NCI-H1694 (cell line): ENCODE results near the gene LRRK2.
"Not testable (repeated sequence)": the region's sequence is repeated elsewhere in the genome, so short reads cannot be mapped to it uniquely, and the experiment has no call there.

Source experiments
- DNase-seq: peaks from one replicate; lab custom pipeline; 2025; lab: John Stamatoyannopoulos, UW

LRRK2 gene

GRCh38 chr12:40215982-40216381 is 8.8 kb upstream of the LRRK2 start:
- no peak for DNase-seq

GRCh38 chr12:40216516-40217288 is 8.1 kb upstream of the LRRK2 start:
- DNase-seq: no peak

DNA sequence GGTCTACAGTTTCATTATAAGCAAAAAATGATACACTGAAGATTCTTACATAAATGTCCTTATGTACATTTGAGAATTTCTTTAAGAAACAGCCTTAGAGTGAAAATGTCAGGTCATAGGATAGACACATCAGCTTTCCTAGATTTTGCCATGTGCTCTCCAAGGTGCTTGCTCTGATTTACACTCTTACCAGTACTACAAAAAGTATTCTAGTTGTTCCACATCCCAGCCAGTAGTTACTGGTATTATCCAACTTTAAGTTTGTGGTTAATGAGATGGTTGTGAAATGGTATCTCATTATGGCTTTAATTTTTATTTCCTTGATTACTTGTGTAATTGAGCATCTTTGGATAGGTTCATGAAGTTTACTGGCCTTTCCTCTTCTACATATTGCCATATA is 5.0 kb upstream of the LRRK2 start:
- no peak for DNase-seq

- no peak for DNase-seq
Measured at GRCh38 chr12:40222247-40222646, 2.5 kb upstream of the LRRK2 start.

- DNase-seq: no peak
Measured at GRCh38 chr12:40223646-40224045, 1.2 kb upstream of the LRRK2 start.

DNA sequence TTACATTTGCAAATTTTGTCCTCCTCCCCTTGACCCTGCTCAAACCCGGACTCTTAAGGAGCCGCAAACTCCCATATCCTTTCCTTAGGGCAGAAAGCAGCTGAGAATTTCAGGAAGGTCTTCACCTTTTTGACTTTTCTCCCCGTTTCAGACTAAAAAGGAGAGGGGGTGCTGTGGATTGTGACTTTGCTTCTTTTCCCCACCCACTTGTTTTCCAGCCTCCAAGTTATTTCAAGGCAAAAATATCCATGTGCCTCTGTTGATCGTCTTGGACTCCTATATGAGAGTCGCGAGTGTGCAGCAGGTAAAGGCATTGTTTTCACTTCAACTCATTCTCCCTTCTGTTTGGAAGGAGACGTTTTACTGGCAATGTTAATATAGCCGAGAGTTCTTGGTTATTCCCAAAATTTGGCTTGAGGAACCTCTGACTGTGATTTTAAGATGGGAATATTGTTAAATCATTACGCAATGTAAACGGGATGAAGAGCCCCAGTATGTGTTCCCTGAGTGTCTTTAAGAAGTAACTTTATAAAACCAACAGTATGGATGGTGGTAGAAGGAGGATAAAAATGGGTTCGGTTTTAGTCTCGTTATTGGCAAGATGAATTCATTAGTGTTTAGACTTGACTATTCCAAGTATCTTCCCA is 663 bp downstream of the LRRK2 start:
- DNase-seq: no peak

DNA sequence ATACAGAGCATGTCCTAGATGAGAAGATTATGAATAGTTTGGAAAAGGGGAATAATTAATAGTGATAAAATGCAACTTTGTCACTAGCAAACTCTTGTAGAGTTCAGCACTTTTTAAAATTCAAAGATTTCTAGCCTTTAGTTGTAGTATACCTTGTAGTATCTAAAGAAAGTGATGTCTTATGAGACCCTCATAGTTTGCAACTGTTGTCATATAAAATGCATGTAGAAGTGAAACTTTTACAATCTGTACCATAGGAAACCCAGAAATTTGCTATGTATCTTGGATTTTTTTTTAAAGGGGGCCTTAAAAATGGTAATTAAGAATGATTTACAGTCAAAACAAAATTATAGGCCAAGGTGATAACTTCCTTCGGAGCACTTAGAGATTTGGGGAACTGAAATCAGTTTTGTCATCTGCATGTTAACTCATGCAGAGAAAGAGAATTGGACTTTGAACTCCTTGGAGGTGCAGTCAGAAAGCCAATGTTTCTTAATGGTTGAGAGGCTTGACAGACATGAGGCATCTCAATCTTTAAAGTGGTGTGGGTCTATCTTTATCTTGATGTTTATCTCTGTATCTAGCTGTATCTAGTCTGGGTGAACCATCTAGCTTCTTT is 1.3 kb downstream of the LRRK2 start:
- no peak for DNase-seq

DNA sequence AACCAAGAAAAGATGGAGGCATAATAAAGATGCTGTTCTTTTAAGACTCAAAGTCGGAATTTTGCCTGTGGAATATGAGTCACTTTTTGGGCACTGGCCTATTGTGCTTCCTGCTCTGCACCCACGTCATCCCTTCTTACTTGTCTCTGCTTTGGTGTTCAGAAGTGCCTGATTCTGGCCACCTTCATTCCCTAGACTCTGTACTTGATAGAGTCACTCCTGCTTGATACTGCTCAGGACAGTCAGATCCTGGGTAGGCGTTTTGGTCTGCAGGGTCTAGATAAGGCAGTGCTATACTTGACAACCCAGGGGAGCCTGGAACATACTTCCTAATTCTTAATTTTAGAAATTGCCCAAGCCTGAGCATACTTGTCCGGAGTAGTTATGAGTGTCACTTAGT is 1.9 kb downstream of the LRRK2 start:
- DNase-seq: no peak

DNA sequence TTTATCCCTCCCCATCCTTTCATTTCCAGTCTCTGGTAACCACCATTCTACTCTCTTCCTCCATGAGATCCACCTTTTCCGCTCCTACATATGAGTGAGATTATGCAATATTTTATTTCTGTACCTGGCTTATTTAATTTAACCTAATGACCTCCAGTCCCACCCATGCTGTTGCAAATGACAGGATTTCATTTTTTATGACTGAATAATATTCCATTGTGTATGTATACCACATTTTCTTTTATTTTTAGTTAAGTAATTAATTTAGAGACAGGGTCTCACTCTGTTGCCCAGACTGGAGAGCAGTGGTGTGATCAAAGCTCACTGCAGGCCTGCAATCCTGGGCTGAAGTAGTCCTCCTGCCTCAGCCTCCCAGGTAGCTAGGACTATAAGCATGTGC is 2.6 kb downstream of the LRRK2 start:
- no peak for DNase-seq

- DNase-seq: no peak
Measured at GRCh38 chr12:40228727-40229126, 3.9 kb downstream of the LRRK2 start.

DNA sequence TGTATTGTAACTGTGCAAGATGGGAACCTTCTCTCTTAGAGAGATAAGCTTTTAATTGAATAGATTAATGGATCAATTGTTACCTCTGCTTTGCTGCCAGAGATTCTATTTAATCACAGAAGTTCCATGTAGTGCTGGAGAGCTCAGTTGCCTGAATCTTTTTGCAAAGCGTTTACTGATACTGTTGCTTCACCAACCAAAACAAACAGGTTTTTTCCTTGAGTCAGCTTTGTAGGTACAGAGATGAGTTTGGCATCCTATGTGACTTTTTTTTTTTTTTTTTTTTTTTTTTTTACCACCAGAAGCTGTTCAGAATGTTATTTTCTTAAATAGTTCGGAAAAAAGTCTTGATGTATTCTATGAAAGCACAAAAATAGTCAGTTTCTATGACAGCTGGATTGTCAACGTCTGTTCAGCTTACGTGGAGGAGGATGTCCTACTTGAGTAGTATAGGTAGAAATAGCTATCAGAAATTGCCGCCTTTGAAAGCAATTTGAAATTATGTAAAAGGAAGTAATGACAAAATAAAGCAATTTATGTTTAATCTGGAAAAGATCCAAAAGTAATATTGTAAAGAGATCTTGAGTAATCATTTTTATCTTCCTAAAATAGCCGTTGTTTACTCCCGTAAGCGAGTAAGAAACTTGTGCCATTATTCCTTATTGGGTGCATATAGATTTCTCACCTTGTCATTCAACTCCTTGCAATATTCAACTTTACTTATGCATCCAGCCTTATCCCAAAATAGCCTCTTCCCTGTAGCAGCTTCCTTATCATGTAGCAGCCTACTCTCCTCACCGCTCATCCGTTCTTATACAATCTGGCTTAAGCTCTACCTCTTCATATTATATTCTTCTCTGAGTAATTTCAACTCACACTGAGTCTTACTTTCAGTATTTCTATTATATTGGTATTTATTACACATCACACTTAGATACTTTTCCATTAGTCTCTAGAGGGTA is 5.2 kb downstream of the LRRK2 start:
- DNase-seq: no peak

DNA sequence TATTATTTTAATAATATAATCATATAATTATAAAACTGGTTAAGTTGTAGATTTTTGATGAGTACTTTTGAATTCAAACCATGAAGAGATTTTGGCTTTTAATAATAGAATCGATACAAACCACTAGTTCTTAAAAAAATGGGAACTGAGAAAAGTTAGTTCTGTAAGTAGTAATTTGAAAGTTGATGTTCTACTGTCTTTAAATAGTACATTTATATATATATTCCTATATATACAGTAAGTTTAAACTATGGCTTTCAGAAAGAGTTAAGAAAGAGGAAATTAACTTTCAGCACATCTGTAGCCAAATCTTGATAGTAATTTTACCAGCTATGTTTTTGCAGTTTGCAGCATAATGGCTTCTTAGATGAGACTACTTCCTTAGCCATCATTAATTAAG is 7.8 kb downstream of the LRRK2 start:
- no peak for DNase-seq

DNA sequence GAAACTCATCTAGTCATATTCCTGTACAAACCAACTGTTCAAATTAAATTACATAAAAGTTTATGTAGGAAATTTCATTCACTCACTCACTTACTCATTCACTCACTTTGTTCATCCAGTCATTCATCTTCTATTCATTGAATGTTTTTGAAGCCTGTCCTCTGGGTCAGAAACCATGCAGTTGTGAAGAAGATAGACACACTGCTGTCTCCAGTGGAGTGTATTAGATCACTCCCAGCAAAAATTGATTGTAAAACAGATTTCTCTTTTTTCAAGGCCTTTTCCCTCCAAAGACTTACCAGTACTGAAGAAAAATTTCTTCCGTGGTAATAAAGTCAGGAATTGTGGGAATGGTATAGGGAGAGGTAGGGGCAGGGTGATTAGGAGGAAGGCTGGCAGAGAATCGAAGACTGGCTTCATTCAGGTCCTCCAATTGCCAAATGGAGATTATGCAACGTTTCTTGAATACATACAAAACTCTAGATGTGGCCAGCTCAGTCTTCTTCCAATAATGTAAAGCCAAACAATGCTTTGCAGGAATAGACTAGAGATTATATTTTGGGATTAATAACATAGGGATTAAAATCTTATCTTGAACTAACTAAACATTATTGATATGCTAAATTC is 9.1 kb downstream of the LRRK2 start:
- no peak for DNase-seq

DNA sequence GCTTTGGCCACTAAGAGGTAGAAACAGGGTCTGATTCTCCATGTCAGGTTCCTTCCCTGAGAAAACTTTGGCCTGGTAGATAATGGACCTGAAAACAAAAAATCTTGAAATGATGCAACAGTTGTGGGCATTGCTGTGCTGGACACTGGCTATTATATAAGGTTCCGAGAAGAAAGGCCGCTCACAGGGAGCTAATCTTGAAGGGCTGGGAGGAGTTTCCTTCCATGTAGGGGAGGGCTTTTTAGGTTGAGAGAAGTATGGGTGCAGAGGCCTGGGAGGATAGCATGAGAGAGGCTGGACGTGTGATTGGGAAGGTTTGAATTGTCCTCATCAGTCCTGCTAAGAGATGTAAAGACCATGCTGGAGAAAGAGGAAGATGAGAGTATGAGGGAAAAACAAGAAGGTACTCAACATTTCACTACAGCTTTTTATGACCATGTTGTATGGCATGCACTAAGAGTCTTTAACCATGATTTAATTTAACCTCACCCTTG is 11.6 kb downstream of the LRRK2 start:
- no peak for DNase-seq

DNA sequence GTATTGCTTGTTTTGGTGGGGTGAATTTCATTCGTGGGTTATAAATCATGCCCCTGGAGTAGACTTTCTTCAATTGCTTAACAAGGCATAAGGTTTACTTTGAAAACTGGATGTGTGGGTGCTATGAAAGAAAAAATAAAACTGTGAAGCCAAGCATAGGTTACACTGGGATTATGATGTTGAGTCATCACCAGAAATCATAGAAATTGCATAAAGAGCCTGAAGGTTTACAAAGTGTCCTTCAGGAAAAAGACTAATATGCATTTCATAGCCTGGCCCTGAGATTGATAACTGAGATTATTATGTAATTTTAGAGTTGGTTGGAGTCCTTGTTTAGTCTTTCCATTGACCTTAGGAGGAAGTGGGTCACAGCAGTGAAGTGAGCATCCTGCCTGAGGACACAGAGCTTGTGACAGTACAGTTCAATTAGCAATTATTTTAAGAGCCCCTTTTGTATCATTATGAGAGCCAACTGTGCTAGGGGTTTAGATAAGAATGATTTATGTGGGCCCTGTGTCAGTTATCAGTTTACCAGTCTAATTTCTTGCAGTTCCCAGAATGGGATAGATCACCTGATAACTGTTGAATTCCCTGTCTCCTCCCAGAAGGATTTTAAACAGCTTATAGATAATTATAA is 13.6 kb downstream of the LRRK2 start:
- DNase-seq: no peak

DNA sequence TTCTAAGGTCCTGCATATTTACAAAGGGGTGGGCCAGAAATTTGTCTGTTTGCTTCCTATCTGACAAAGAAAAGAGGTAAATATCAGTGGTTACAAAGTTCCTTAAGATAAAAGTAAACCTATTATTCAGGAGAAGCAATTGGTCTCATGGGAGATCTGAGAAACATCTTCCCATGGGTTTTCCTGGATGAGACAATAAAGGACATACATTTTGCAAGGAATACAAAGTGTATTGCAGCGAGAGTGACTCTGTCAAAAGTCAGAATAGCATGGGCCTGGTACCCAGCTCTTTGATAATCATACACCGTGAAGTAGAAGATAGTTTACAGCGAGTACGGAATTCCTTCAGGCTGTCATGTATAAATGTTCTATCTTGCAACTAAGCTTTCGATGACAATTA is 14.2 kb downstream of the LRRK2 start:
- no peak for DNase-seq

- DNase-seq: no peak
Measured at GRCh38 chr12:40240779-40241178, 16.0 kb downstream of the LRRK2 start.

GRCh38 chr12:40241741-40242140 is 16.9 kb downstream of the LRRK2 start:
- DNase-seq: no peak

DNA sequence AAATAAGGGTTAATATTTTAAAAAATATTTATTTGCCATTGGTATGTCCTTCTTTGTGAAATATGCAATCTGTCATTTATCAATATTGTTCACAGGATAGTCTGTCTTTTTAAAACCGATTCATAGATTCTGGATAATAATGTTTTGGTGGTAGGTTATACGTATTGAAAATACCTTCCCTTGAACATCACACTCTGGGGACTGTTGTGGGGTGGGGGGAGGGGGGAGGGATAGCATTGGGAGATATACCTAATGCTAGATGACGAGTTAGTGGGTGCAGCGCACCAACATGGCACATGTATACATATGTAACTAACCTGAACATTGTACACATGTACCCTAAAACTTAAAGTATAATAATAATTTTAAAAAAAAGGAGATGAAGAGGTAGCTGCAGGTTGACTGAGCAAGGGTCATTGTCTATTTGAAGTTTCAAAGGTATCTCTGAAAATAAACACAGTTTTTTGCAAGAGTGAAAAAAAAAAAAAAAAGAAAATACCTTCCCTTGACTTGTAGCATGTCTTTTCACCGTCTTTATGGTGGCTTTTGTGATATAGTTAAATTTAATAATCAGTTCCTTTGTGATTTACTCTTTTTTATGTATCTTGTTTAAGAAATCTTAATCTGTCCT is 19.8 kb downstream of the LRRK2 start:
- not testable (repeated sequence) for DNase-seq

DNA sequence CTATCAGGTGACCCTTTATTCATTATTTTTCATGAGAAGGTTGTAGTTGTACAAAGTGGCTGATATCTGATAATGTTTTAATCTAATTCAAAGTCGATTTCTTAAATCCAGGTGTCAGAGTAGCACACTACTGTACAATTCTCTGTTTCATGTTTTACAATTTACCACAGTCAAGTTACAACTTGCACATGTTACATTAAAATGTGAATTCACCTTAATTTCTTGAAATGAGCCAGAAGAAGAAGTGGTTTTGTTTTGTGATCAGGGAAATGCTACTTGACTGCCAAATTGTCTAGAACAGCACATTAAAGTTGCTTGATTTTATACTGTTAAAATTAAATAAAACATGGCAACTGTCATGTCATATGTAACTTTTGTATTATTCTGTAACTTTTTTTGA is 23.2 kb downstream of the LRRK2 start:
- no peak for DNase-seq
